OCI-LY1 (cell line): Measurements from ENCODE around the gene ASB17.

Experiments used
- H2AFZ ChIP-seq: fragments of 200-600 bp; sonication (generic), shearing (Covaris generic); 2 replicates; pipeline ENCODE4 v1.6.0; 2014; ENCODE audit warnings: antibody characterized with exemption, mild to moderate bottlenecking, low read length
- H3F3A ChIP-seq: fragments of 200-600 bp; sonication (generic), shearing (Covaris generic); 2 replicates; pipeline ENCODE4 v1.6.0; 2014; ENCODE audit warnings: mild to moderate bottlenecking, antibody characterized with exemption, low read length, moderate library complexity; ENCODE audit not compliant: insufficient read depth
- H3K27ac ChIP-seq: fragments of 200-600 bp; sonication (generic); 2 replicates; pipeline ENCODE4 v1.5.1; 2014; ENCODE audit warnings: low read length, mixed run types, mild to moderate bottlenecking, low read depth; ENCODE audit not compliant: poor library complexity, severe bottlenecking
- H3K27me3 ChIP-seq: fragments of 200-600 bp; sonication (generic); 2 replicates; pipeline ENCODE4 v1.6.0; 2014; ENCODE audit warnings: antibody characterized with exemption, mild to moderate bottlenecking, low read length, moderate library complexity; ENCODE audit not compliant: insufficient read depth
- H3K36me3 ChIP-seq: fragments of 200-600 bp; sonication (generic); 2 replicates; pipeline ENCODE4 v1.6.1; 2014; ENCODE audit warnings: mild to moderate bottlenecking, antibody characterized with exemption, low read length, moderate library complexity, mixed read lengths; ENCODE audit not compliant: insufficient read depth
- H3K4me1 ChIP-seq: fragments of 200-600 bp; sonication (generic); 2 replicates; pipeline ENCODE4 v1.5.1; 2014; ENCODE audit warnings: mild to moderate bottlenecking, low read length, moderate library complexity; ENCODE audit not compliant: insufficient read depth, severe bottlenecking
- H3K4me2 ChIP-seq: fragments of 200-600 bp; sonication (generic), shearing (Covaris generic); 2 replicates; pipeline ENCODE4 v1.6.1; 2014; ENCODE audit warnings: low read length
- H3K4me3 ChIP-seq: fragments of 200-600 bp; sonication (generic); 2 replicates; pipeline ENCODE4 v1.5.1; 2014; ENCODE audit warnings: low read length, low read depth, mild to moderate bottlenecking, mixed read lengths; ENCODE audit not compliant: poor library complexity, severe bottlenecking
- H3K79me2 ChIP-seq: fragments of 200-600 bp; shearing (Covaris generic); 2 replicates; pipeline ENCODE4 v1.6.1; 2016; ENCODE audit warnings: mixed run types, low read length, mixed read lengths; ENCODE audit not compliant: insufficient read depth
- H3K9ac ChIP-seq: fragments of 200-600 bp; sonication (generic), shearing (Covaris generic); 2 replicates; pipeline ENCODE4 v1.6.1; 2014; ENCODE audit warnings: mild to moderate bottlenecking, low read length, mixed read lengths
- H3K9me2 ChIP-seq: fragments of 200-600 bp; sonication (generic), shearing (Covaris generic); 2 replicates; pipeline ENCODE4 v1.6.1; 2014; ENCODE audit warnings: low read depth, mild to moderate bottlenecking, low read length, mixed read lengths
- H3K9me3 ChIP-seq: fragments of 200-600 bp; shearing (Covaris generic); 2 replicates; pipeline ENCODE4 v1.6.1; 2014; ENCODE audit warnings: low read length, mixed read lengths
- H4K20me1 ChIP-seq: fragments of 200-600 bp; sonication (generic), shearing (Covaris generic); 2 replicates; pipeline ENCODE4 v1.6.0; 2016; ENCODE audit warnings: mild to moderate bottlenecking, low read length; ENCODE audit not compliant: insufficient read depth
- EZH2 ChIP-seq: fragments of 200-600 bp; sonication (generic), shearing (Covaris generic); IDR thresholded peaks from 2 replicates; pipeline ENCODE4 v1.8.0; 2017; ENCODE audit warnings: borderline replicate concordance, mixed run types, mild to moderate bottlenecking, antibody characterized with exemption, low read length, moderate library complexity, mixed read lengths
- TF ChIP-seq, protein P1 (sequence below): fragments of 200-600 bp; sonication (generic), shearing (Covaris generic); IDR thresholded peaks from 2 replicates; pipeline ENCODE4 v1.5.1; 2017; ENCODE audit warnings: mild to moderate bottlenecking, antibody characterized with exemption, low read length, moderate library complexity, mixed read lengths

The ASB17 gene

GRCh38 chr1:75916834-75917233 lies 15.4 kb downstream of the ASB17 start:
- Histone ChIP-seq H3K4me1 (no peaks in the 10 kb centered on the region), H3K9ac (no peak overlapping the region), H3K27me3 (no peaks in the 10 kb centered on the region), H3F3A (no peaks in the 10 kb centered on the region), H4K20me1 (no peaks in the 10 kb centered on the region), H3K4me2 (no peak overlapping the region), H3K9me2 (no peaks in the 10 kb centered on the region), H3K4me3 (no peak overlapping the region), H2AFZ (no peak overlapping the region), H3K9me3 (no peaks in the 10 kb centered on the region), H3K36me3 (no peaks in the 10 kb centered on the region), H3K27ac (no peak overlapping the region), H3K79me2 (no peaks in the 10 kb centered on the region)
- TF ChIP-seq, protein P1, sequence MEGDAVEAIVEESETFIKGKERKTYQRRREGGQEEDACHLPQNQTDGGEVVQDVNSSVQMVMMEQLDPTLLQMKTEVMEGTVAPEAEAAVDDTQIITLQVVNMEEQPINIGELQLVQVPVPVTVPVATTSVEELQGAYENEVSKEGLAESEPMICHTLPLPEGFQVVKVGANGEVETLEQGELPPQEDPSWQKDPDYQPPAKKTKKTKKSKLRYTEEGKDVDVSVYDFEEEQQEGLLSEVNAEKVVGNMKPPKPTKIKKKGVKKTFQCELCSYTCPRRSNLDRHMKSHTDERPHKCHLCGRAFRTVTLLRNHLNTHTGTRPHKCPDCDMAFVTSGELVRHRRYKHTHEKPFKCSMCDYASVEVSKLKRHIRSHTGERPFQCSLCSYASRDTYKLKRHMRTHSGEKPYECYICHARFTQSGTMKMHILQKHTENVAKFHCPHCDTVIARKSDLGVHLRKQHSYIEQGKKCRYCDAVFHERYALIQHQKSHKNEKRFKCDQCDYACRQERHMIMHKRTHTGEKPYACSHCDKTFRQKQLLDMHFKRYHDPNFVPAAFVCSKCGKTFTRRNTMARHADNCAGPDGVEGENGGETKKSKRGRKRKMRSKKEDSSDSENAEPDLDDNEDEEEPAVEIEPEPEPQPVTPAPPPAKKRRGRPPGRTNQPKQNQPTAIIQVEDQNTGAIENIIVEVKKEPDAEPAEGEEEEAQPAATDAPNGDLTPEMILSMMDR, result no peak
- TF ChIP-seq EZH2, result no peak

GRCh38 chr1:75908717-75909152 lies 23.5 kb downstream of the ASB17 start:
- TF ChIP-seq, protein P1, result peak; percentile 41
- no peak for TF ChIP-seq EZH2
- H3F3A ChIP-seq, result no peaks in the 10 kb centered on the region
- no peaks in the 10 kb centered on the region for H3K79me2 ChIP-seq
- H3K27ac ChIP-seq, result no peak overlapping the region
- H2AFZ ChIP-seq, result no peak overlapping the region
- H3K9me2 ChIP-seq, result no peaks in the 10 kb centered on the region
- H3K9ac ChIP-seq, result no peak overlapping the region
- no peaks in the 10 kb centered on the region for H3K27me3 ChIP-seq
- no peaks in the 10 kb centered on the region for H3K9me3 ChIP-seq
- H4K20me1 ChIP-seq, result no peaks in the 10 kb centered on the region
- H3K4me3 ChIP-seq, result no peak overlapping the region
- no peaks in the 10 kb centered on the region for H3K36me3 ChIP-seq
- H3K4me1 ChIP-seq, result no peaks in the 10 kb centered on the region
- no peak overlapping the region for H3K4me2 ChIP-seq

DNA sequence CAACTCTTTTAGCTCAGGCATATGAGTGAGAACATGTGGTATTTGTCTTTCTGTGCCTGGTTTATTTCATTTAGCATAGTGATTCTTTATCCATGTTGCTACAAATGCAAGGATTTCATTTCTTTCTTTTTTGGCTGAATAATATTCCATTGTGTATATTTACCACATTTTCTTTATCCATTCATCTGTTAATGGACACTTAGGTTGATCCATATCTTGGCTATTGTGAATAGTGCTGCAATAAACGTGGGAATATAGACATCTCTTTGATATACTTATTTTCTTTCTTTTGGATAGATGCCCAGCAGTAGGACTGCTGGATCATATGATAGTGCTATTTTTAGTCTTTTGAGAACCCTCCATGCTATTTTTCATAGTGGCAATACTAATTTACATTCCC lies 30.8 kb downstream of the ASB17 start:
- Histone ChIP-seq H3K79me2 (no peaks in the 10 kb centered on the region), H3K36me3 (no peaks in the 10 kb centered on the region), H3K27ac (no peak overlapping the region), H3K27me3 (no peaks in the 10 kb centered on the region), H3K4me1 (no peaks in the 10 kb centered on the region), H3K9ac (no peak overlapping the region), H3K4me3 (no peak overlapping the region), H2AFZ (no peak overlapping the region), H3K9me3 (no peaks in the 10 kb centered on the region), H3K9me2 (no peaks in the 10 kb centered on the region), H3K4me2 (no peak overlapping the region), H4K20me1 (no peaks in the 10 kb centered on the region), H3F3A (no peaks in the 10 kb centered on the region)
- TF ChIP-seq EZH2, result no peak
- TF ChIP-seq, protein P1, result no peak
